ENCODE data around the gene TRMT11.

TRMT11 gene

GRCh38 chr6:125983246-125983945, 2.9 kb upstream of the TRMT11 start:
- no peak overlapping the region for H3K4me3 ChIP-seq (ENCODE audit: low read length)
- no peak overlapping the region for H3K4me2 ChIP-seq (ENCODE audit: low read length)
- H3K27me3 ChIP-seq (ENCODE audit: control insufficient read depth, insufficient read depth, low read length) = no peaks in the 10 kb centered on the region
- H3K9me3 ChIP-seq (replicated peaks; ENCODE audit: low read length) = no peaks in the 10 kb centered on the region
- H3K36me3 ChIP-seq (ENCODE audit: insufficient read depth, low read length) = no peaks in the 10 kb centered on the region
- peaks cover 24% of the 10 kb centered on the region for H3K4me1 ChIP-seq (ENCODE audit: control insufficient read depth, insufficient read depth, low read length)
- H3K9ac ChIP-seq (ENCODE audit: low read depth, low read length) = no peak overlapping the region

- Histone ChIP-seq H3K4me1 (ENCODE audit: control insufficient read depth, insufficient read depth, low read length) (peaks cover 24% of the 10 kb centered on the region), H3K9ac (ENCODE audit: low read depth, low read length) (no peak overlapping the region), H3K4me2 (ENCODE audit: low read length) (no peak overlapping the region), H3K27me3 (ENCODE audit: control insufficient read depth, insufficient read depth, low read length) (no peaks in the 10 kb centered on the region), H3K4me3 (ENCODE audit: low read length) (no peak overlapping the region), H3K9me3 (replicated peaks; ENCODE audit: low read length) (no peaks in the 10 kb centered on the region), H3K36me3 (ENCODE audit: insufficient read depth, low read length) (no peaks in the 10 kb centered on the region)
These were observed 2.0 kb upstream of the TRMT11 start for GRCh38 chr6:125984311-125984710.

- H3K9me3 ChIP-seq (replicated peaks; ENCODE audit: low read length) = no peaks in the 10 kb centered on the region
- peaks cover 24% of the 10 kb centered on the region for H3K4me1 ChIP-seq (ENCODE audit: control insufficient read depth, insufficient read depth, low read length)
- H3K4me3 ChIP-seq (ENCODE audit: low read length) = no peak overlapping the region
- no peaks in the 10 kb centered on the region for H3K27me3 ChIP-seq (ENCODE audit: control insufficient read depth, insufficient read depth, low read length)
- H3K36me3 ChIP-seq (ENCODE audit: insufficient read depth, low read length) = no peaks in the 10 kb centered on the region
- H3K9ac ChIP-seq (ENCODE audit: low read depth, low read length) = peak overlapping the region; percentile 87
- H3K4me2 ChIP-seq (ENCODE audit: low read length) = peak overlapping the region; percentile 85
These were observed 818 bp upstream of the TRMT11 start for GRCh38 chr6:125985522-125985921.

DNA sequence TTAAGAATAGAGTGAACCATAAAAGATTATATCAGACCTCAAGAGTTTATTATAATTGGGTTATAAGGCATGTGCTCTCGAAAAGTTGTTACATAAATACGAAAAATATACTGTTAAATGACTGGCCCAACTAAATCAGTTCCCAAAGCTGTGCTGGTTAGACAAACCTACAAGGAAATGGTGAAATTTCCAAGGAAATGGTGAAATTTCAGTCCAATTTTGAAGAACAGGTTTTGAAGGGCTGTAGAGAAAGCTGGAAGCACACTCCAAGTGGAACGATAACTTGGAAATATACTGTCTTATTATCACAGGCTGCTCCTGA, 400 bp upstream of the TRMT11 start:
- Histone ChIP-seq H3K27me3 (ENCODE audit: control insufficient read depth, insufficient read depth, low read length) (no peaks in the 10 kb centered on the region), H3K4me1 (ENCODE audit: control insufficient read depth, insufficient read depth, low read length) (peaks cover 24% of the 10 kb centered on the region), H3K9ac (ENCODE audit: low read depth, low read length) (peak overlapping the region; percentile 87), H3K4me3 (ENCODE audit: low read length) (peak overlapping the region; percentile 97), H3K4me2 (ENCODE audit: low read length) (peak overlapping the region; percentile 85), H3K9me3 (replicated peaks; ENCODE audit: low read length) (no peaks in the 10 kb centered on the region), H3K36me3 (ENCODE audit: insufficient read depth, low read length) (no peaks in the 10 kb centered on the region)

GRCh38 chr6:125987026-125987617, 782 bp downstream of the TRMT11 start:
- Histone ChIP-seq H3K36me3 (ENCODE audit: insufficient read depth, low read length) (no peaks in the 10 kb centered on the region), H3K4me1 (ENCODE audit: control insufficient read depth, insufficient read depth, low read length) (peaks cover 24% of the 10 kb centered on the region), H3K4me2 (ENCODE audit: low read length) (peak overlapping the region; percentile 85), H3K9me3 (replicated peaks; ENCODE audit: low read length) (no peaks in the 10 kb centered on the region), H3K9ac (ENCODE audit: low read depth, low read length) (peak overlapping the region; percentile 87), H3K4me3 (ENCODE audit: low read length) (peak overlapping the region; percentile 97), H3K27me3 (ENCODE audit: control insufficient read depth, insufficient read depth, low read length) (no peaks in the 10 kb centered on the region)

DNA sequence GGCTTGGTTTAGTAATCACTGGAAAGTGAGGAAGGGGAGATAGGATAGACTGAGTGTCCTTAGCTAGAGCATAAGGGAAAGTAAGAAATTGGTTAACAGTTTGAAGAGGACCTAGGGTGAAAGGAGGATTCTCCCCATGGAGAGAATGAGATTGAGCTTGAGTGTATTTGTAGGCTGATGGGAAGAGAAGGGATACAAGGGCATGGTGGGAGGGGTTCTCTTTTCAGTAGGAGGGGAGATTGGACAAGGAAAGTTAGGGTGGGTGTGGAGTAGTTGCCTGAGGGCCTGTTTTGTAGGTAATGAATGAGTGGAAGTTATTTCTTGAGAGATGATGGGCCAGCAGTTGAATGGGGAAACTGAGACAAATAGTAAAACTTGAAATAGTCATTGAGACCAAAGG, 1.9 kb downstream of the TRMT11 start:
- no peak overlapping the region for H3K4me2 ChIP-seq (ENCODE audit: low read length)
- no peak overlapping the region for H3K4me3 ChIP-seq (ENCODE audit: low read length)
- H3K9me3 ChIP-seq (replicated peaks; ENCODE audit: low read length) = no peaks in the 10 kb centered on the region
- peaks cover 20% of the 10 kb centered on the region for H3K4me1 ChIP-seq (ENCODE audit: control insufficient read depth, insufficient read depth, low read length)
- no peaks in the 10 kb centered on the region for H3K27me3 ChIP-seq (ENCODE audit: control insufficient read depth, insufficient read depth, low read length)
- H3K36me3 ChIP-seq (ENCODE audit: insufficient read depth, low read length) = no peaks in the 10 kb centered on the region
- H3K9ac ChIP-seq (ENCODE audit: low read depth, low read length) = no peak overlapping the region

DNA sequence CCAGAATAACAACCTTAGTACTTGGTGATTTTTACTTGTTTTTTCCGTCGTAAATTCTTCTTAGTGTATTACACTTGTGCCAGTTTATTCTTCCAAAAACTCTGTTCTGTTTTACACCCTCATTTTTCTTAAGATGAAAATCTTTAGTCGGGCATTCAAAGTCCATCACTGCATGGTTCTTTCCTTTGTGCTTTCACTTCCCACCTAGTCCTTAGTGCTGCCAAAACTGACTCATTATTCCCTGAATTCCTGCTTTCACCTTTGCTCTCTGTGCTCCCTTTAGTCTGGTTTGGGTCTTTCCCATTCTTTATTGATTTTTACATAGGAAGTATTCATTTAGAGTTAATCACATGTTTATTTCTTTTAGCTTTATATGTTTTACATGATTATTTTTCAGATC, 3.3 kb downstream of the TRMT11 start:
- no peaks in the 10 kb centered on the region for H3K9me3 ChIP-seq (replicated peaks; ENCODE audit: low read length)
- H3K4me2 ChIP-seq (ENCODE audit: low read length) = no peak overlapping the region
- H3K9ac ChIP-seq (ENCODE audit: low read depth, low read length) = no peak overlapping the region
- no peaks in the 10 kb centered on the region for H3K36me3 ChIP-seq (ENCODE audit: insufficient read depth, low read length)
- H3K27me3 ChIP-seq (ENCODE audit: control insufficient read depth, insufficient read depth, low read length) = no peaks in the 10 kb centered on the region
- peaks cover 9% of the 10 kb centered on the region for H3K4me1 ChIP-seq (ENCODE audit: control insufficient read depth, insufficient read depth, low read length)
- H3K4me3 ChIP-seq (ENCODE audit: low read length) = no peak overlapping the region

- H3K9me3 ChIP-seq (replicated peaks; ENCODE audit: low read length) = no peaks in the 10 kb centered on the region
- H3K4me3 ChIP-seq (ENCODE audit: low read length) = no peak overlapping the region
- H3K27me3 ChIP-seq (ENCODE audit: control insufficient read depth, insufficient read depth, low read length) = no peaks in the 10 kb centered on the region
- peaks cover 3% of the 10 kb centered on the region for H3K4me1 ChIP-seq (ENCODE audit: control insufficient read depth, insufficient read depth, low read length)
- no peak overlapping the region for H3K9ac ChIP-seq (ENCODE audit: low read depth, low read length)
- no peak overlapping the region for H3K4me2 ChIP-seq (ENCODE audit: low read length)
- H3K36me3 ChIP-seq (ENCODE audit: insufficient read depth, low read length) = no peaks in the 10 kb centered on the region
These were observed 5.3 kb downstream of the TRMT11 start for GRCh38 chr6:125991653-125992052.

GRCh38 chr6:125994670-125995488, 8.5 kb downstream of the TRMT11 start:
- Histone ChIP-seq H3K4me2 (ENCODE audit: low read length) (no peak overlapping the region), H3K9me3 (replicated peaks; ENCODE audit: low read length) (no peaks in the 10 kb centered on the region), H3K9ac (ENCODE audit: low read depth, low read length) (no peak overlapping the region), H3K36me3 (ENCODE audit: insufficient read depth, low read length) (peaks cover 14% of the 10 kb centered on the region), H3K4me1 (ENCODE audit: control insufficient read depth, insufficient read depth, low read length) (no peaks in the 10 kb centered on the region), H3K4me3 (ENCODE audit: low read length) (no peak overlapping the region), H3K27me3 (ENCODE audit: control insufficient read depth, insufficient read depth, low read length) (no peaks in the 10 kb centered on the region)

- Histone ChIP-seq H3K4me2 (ENCODE audit: low read length) (peak overlapping the region; percentile 31), H3K4me1 (ENCODE audit: control insufficient read depth, insufficient read depth, low read length) (no peaks in the 10 kb centered on the region), H3K9ac (ENCODE audit: low read depth, low read length) (no peak overlapping the region), H3K9me3 (replicated peaks; ENCODE audit: low read length) (no peaks in the 10 kb centered on the region), H3K36me3 (ENCODE audit: insufficient read depth, low read length) (peaks cover 14% of the 10 kb centered on the region), H3K27me3 (ENCODE audit: control insufficient read depth, insufficient read depth, low read length) (no peaks in the 10 kb centered on the region), H3K4me3 (ENCODE audit: low read length) (no peak overlapping the region)
These were observed 9.7 kb downstream of the TRMT11 start for GRCh38 chr6:125995972-125996580.

All from skeletal muscle satellite cell (primary cell).